ENCODE measurements around the gene CYTL1.
A peak's percentile ranks its signal among the peaks of the same experiment; 100 is the strongest.

The CYTL1 gene

GRCh38 chr4:5040856-5041620, 21.8 kb upstream of the CYTL1 start:
- Histone ChIP-seq H3K27ac (no peak overlapping the region), H3K36me3 (peaks cover 0 to 15% (median 0%) of the 10 kb centered on the region in 11 experiments; a peak in 1 of 22 replicates), H3K4me1 (peaks cover 44 to 68% (median 60%) of the 10 kb centered on the region in 10 experiments), H4K20me1 (no peaks in the 10 kb centered on the region), H3K4me2 (no peak overlapping the region; a peak in 1 of 22 replicates), H3K4me3 (no peak overlapping the region), H3K9ac (no peak overlapping the region), H3K9me3 (replicated peaks in 1 of 11) (peaks cover 1 to 17% (median 7%) of the 10 kb centered on the region in 11 experiments; a peak in 20 of 22 replicates), H3K27me3 (no peaks in the 10 kb centered on the region)
- no peak for TF ChIP-seq Cebpa-rat (IDR thresholded peaks at IDR 0.05)

GRCh38 chr4:5039800-5040199, 20.5 kb upstream of the CYTL1 start:
- Histone ChIP-seq H3K36me3 (peaks cover 0 to 15% (median 0%) of the 10 kb centered on the region in 11 experiments; a peak in 1 of 22 replicates), H3K27ac (no peak overlapping the region), H3K4me2 (no peak overlapping the region), H3K4me3 (no peak overlapping the region), H3K4me1 (peaks cover 35 to 65% (median 53%) of the 10 kb centered on the region in 10 experiments), H3K27me3 (no peaks in the 10 kb centered on the region), H4K20me1 (no peaks in the 10 kb centered on the region), H3K9me3 (replicated peaks in 1 of 11) (peaks cover 0 to 15% (median 3%) of the 10 kb centered on the region in 11 experiments; a peak in 6 of 22 replicates), H3K9ac (no peak overlapping the region)
- TF ChIP-seq Cebpa-rat (IDR thresholded peaks at IDR 0.05): no peak

- Histone ChIP-seq H3K9me3 (replicated peaks in 1 of 11) (peaks cover 0 to 15% (median 0%) of the 10 kb centered on the region in 11 experiments; a peak in 6 of 22 replicates), H3K4me2 (peak overlapping the region in 10 of 11 experiments; percentile 8 to 81 (median 40); a peak in 17 of 22 replicates), H3K4me1 (peaks cover 36 to 65% (median 55%) of the 10 kb centered on the region in 10 experiments), H3K9ac (no peak overlapping the region), H3K36me3 (peaks cover 0 to 15% (median 0%) of the 10 kb centered on the region in 11 experiments; a peak in 1 of 22 replicates), H3K4me3 (no peak overlapping the region), H4K20me1 (no peaks in the 10 kb centered on the region), H3K27me3 (no peaks in the 10 kb centered on the region), H3K27ac (peak overlapping the region in 3 of 11 experiments; percentile 15 to 23 (median 16); a peak in 3 of 22 replicates)
- TF ChIP-seq Cebpa-rat (IDR thresholded peaks at IDR 0.05): no peak
Measured at GRCh38 chr4:5037553-5038551, 18.6 kb upstream of the CYTL1 start.

GRCh38 chr4:5036239-5036638, 17.0 kb upstream of the CYTL1 start:
- Histone ChIP-seq H4K20me1 (no peaks in the 10 kb centered on the region), H3K27me3 (no peaks in the 10 kb centered on the region), H3K4me1 (peaks cover 38 to 57% (median 49%) of the 10 kb centered on the region in 10 experiments), H3K9me3 (replicated peaks in 1 of 11) (peaks cover 0 to 7% (median 0%) of the 10 kb centered on the region in 11 experiments; a peak in 3 of 22 replicates), H3K4me3 (no peak overlapping the region), H3K36me3 (peaks cover 0 to 10% (median 0%) of the 10 kb centered on the region in 11 experiments; a peak in 1 of 22 replicates), H3K9ac (no peak overlapping the region), H3K27ac (peak overlapping the region in 5 of 11 experiments; percentile 14 to 45 (median 20); a peak in 3 of 22 replicates), H3K4me2 (peak overlapping the region in 10 of 11 experiments; percentile 15 to 63 (median 36); a peak in 16 of 22 replicates)
- no peak for TF ChIP-seq Cebpa-rat (IDR thresholded peaks at IDR 0.05)

- no peaks in the 10 kb centered on the region for H3K27me3 ChIP-seq
- H3K36me3 ChIP-seq: no peaks in the 10 kb centered on the region
- H3K4me3 ChIP-seq: 0 out of 20 replicates have a peak overlapping the region, but pooled peaks of 1 of the 10 experiments have one; percentile 2
- peak overlapping the region in 7 of 11 experiments; percentile 53 to 79 (median 71); a peak in 15 of 22 replicates for H3K27ac ChIP-seq
- no peak for TF ChIP-seq Cebpa-rat (IDR thresholded peaks at IDR 0.05)
- no peaks in the 10 kb centered on the region for H3K9me3 ChIP-seq (replicated peaks in 1 of 11)
- peak overlapping the region; percentile 56 to 83 (median 76) for H3K4me2 ChIP-seq
- H3K9ac ChIP-seq: peak overlapping the region in 3 of 11 experiments; percentile 49 to 66 (median 52); a peak in 4 of 22 replicates
- H4K20me1 ChIP-seq: no peaks in the 10 kb centered on the region
- H3K4me1 ChIP-seq: peaks cover 38 to 57% (median 49%) of the 10 kb centered on the region in 10 experiments
Measured at GRCh38 chr4:5034206-5034605, 14.9 kb upstream of the CYTL1 start.

- peak overlapping the region; percentile 15 to 79 (median 71); a peak in 21 of 22 replicates for H3K27ac ChIP-seq
- peaks cover 38 to 58% (median 49%) of the 10 kb centered on the region in 10 experiments for H3K4me1 ChIP-seq
- no peaks in the 10 kb centered on the region for H3K27me3 ChIP-seq
- H3K4me2 ChIP-seq: peak overlapping the region; percentile 56 to 83 (median 76)
- peak overlapping the region in 5 of 10 experiments; percentile 2 to 40 (median 15); a peak in 4 of 20 replicates for H3K4me3 ChIP-seq
- H3K36me3 ChIP-seq: no peaks in the 10 kb centered on the region
- H3K9ac ChIP-seq: peak overlapping the region in 10 of 11 experiments; percentile 4 to 66 (median 50); a peak in 18 of 22 replicates
- H3K9me3 ChIP-seq (replicated peaks in 1 of 11): no peaks in the 10 kb centered on the region
- TF ChIP-seq Cebpa-rat (IDR thresholded peaks at IDR 0.05): no peak
- H4K20me1 ChIP-seq: no peaks in the 10 kb centered on the region
Measured at GRCh38 chr4:5033281-5033841, 14.1 kb upstream of the CYTL1 start.

GRCh38 chr4:5032813-5033212, 13.6 kb upstream of the CYTL1 start:
- Histone ChIP-seq H3K9me3 (replicated peaks in 1 of 11) (no peaks in the 10 kb centered on the region), H3K4me2 (peak overlapping the region; percentile 56 to 83 (median 76)), H3K36me3 (no peaks in the 10 kb centered on the region), H3K9ac (peak overlapping the region in 7 of 11 experiments; percentile 48 to 66 (median 55); a peak in 10 of 22 replicates), H3K4me3 (peak overlapping the region in 1 of 10 experiments; percentile 40; a peak in 1 of 20 replicates), H4K20me1 (no peaks in the 10 kb centered on the region), H3K27me3 (no peaks in the 10 kb centered on the region), H3K4me1 (peaks cover 38 to 58% (median 48%) of the 10 kb centered on the region in 10 experiments), H3K27ac (peak overlapping the region; percentile 15 to 79 (median 71); a peak in 21 of 22 replicates)
- TF ChIP-seq Cebpa-rat (IDR thresholded peaks at IDR 0.05): no peak

GRCh38 chr4:5030927-5031326, 11.7 kb upstream of the CYTL1 start:
- Histone ChIP-seq H3K9ac (no peak overlapping the region), H3K9me3 (replicated peaks in 1 of 11) (no peaks in the 10 kb centered on the region), H3K4me3 (no peak overlapping the region), H3K4me2 (no peak overlapping the region), H3K27me3 (no peaks in the 10 kb centered on the region), H3K36me3 (no peaks in the 10 kb centered on the region), H4K20me1 (no peaks in the 10 kb centered on the region), H3K4me1 (peaks cover 24 to 54% (median 44%) of the 10 kb centered on the region in 10 experiments), H3K27ac (no peak overlapping the region)
- no peak for TF ChIP-seq Cebpa-rat (IDR thresholded peaks at IDR 0.05)
